CD4-positive, alpha-beta T cell treated with Interleukin-21 for 1 hour (primary cell): ENCODE data around the gene NRP2.

ENCODE experiments used
- DNase-seq: peaks from one replicate; pipeline ENCODE4 v3.0.0-alpha.2; 2020

NRP2 gene

GRCh38 chr2:205660521-205661124 is 21.7 kb upstream of the NRP2 start:
- DNase-seq, result peak; percentile 2

DNA sequence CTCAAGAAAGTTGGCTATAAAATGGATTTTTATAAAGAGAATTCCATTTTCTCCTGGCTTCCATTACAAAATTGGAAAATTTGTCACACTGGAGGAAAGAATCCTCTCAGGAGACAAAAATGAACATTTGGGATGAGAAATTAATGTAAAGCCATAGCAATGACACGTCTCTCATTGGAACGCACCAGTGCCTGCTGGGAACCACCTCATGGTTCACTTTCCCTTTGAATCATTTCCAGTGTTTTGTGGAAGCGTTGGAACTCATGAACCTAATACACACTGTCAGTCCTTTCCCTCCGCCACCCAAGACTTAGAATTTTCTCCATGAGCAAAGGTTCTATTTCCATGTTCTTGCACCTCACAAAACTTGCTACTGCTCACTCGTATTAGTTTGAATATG is 21.0 kb upstream of the NRP2 start:
- DNase-seq, result no peak

DNA sequence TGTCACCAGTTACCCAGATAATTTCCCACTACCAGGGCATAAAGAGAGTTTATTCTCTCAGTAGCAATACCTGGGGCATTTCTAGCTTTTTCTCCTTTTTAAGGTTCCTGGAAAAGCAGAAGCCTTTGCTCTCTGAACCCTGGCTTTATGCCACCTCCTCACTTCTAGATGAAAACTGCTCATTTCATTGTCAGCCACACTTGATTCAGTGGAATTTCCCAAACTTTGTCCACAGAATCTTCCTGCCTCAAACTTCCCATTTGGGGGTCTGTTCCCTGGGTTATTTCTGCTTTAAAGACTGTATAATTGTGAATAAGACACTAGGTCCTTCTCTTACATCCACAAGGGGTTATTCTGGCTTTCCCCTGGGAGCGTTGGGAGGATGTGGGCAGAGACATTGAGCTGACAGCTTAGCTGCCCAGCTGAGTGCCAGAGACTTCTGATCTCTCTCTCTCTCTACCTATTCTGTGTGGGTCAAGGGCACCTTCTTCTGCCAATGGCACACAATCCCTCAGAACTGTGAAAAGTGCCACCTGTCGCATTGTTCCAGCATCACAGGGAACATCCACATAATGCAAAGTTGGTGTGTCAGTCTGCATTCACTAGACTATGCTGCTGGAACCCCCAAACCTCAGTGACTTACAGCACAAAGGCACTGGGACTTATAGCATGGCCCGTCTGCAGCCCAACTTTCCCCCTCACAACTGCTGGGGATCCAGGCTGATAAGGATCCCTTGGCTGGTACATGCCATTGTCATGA is 19.9 kb upstream of the NRP2 start:
- no peak for DNase-seq

DNA sequence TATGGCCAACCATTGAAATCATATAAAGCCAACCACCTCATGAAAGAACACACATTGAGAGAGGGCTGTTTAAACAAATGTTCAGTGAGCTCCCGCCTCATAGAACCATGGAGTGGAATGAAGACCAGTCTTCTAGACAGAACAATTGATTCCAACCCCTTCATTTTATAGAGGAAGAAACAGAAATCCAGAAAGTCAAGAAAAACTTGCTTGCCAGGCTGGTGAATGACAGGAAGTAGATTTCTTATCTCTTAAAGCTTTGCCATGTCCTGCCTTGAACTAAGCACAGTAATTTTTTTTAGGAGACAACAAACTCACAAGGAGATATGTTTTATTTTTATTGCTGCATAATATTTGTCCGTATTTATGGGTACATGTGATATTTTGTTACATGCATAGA is 16.5 kb upstream of the NRP2 start:
- DNase-seq, result no peak

DNA sequence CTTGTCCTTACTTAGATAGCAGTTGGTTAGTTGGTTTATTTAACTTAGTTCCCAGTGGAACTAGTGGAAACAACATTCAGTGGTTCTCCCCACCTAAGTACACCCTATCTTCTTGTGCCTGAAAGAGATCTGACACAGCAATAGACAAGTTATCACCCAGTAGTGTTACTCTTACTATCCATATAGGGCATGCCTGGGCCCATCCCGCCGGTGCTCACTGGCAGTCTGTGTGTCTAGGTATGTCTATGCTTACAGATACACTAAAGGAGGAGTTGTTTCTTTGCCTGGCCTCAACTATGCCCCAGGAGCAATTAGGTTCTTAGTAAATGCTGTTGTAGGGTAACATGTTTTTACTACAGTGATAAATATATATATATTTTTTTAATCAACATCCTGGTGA is 12.0 kb upstream of the NRP2 start:
- no peak for DNase-seq

GRCh38 chr2:205673312-205673711 is 9.0 kb upstream of the NRP2 start:
- DNase-seq, result no peak

DNA sequence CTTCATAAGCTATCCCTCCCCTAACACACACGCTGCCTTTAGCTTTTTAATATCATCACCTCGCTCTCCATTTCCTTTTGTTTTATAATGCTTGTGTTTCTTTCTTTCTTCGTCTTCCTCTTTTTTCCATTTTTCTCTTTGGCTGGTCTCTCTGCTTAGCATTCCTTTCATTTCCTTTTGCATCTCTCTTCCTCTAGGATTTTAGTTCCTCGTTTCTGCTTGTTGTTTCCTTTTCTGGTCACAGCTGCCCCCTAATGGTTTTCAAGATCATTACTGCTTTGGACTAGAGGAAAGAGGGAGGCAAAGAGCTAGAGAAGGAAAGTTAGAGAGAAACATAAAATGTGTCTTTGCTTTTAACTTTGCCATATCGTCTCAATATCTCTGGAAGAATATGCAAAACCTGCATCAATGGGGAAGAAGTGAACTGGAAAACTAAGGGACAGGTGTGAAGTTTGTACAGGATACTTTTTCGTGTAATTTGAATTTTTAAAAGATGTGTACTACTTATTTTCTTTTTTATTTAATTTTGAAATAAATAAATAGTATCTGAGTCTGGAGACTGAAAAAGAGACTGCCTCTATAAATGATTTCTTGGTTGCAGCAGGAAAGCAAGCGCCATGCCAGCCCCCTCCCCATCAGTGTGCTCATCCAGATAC is 6.3 kb upstream of the NRP2 start:
- peak; percentile 36 for DNase-seq

- DNase-seq, result no peak
Measured at GRCh38 chr2:205678541-205679142, 3.7 kb upstream of the NRP2 start.

GRCh38 chr2:205679410-205680009 is 2.8 kb upstream of the NRP2 start:
- no peak for DNase-seq

DNA sequence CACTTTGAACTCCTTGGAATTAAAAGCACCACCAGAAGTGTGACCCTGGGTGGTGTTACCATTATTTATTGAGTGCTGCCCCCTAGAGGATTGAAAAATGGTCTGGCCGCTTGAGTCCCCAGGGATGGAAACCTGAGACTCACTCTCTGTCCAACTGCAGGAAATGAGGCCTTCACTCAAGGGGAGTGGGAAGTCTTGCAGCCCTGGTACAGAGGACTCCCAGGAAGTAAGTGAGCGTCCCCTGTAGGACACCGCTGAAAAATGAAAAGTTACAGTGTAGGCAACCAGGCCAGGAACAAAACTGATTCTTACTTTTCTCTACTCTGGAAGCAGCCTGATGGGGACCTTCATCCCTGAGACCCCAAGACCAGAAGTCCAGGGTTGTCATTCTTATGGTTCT is 2.2 kb upstream of the NRP2 start:
- peak; percentile 49 for DNase-seq

DNA sequence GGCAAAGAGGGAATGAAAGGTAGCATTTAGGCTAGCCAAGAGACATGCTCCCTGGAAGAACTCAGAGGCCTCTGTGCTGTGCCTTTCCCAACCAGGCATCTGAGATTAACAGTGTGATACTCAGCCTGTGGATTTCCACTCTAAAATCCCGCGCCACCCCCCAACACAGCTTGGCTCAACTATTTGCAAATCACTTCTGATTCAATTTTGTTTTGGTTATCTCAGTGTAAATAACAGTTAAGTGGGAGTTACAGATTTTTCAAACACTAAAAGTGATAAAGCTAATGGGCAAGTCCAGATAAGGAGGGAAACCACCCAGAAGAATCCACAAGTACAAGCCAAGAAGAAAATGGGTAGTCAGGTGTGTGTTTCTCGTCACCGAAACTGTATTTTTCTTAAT is 1.4 kb upstream of the NRP2 start:
- no peak for DNase-seq

DNA sequence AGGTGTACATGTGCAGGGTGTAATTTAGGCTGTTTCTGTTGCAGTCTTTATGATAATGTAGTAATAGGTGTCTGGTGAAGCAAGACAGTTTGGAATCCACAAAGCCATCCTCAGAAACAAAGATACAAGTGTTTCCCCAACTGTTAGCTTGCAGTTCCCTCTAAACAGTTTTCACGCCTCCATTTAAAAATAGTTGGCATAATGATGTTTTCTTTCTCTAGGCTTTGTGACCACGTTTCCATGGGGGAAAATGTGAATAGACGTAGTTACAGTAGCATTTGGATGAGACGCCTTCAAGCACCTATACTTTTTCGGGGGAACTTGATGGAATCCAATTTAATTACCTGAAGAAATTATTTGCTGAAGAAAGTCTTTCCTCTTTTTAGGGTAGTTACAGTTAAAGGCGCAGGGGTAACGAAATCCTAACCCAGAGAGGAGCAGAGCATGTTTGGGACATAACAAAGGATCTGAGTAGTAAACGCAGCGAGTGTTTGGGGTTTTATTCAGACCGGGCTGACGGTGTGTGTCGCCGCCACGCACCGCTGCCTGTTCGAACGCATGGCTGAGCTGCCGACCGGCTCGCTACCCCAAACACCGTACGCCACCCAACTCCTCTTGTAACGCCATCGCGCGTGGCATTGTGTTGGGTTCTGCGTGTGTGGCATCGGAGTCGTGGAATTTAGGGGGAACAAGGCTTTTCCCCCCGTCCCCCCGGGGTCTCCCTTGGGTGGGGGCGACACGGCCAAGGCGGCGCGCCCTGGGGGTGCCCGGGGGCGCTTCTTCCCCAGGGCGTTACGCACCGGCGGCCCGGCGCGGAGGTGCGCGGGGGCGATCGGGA is 681 bp upstream of the NRP2 start:
- no peak for DNase-seq

DNA sequence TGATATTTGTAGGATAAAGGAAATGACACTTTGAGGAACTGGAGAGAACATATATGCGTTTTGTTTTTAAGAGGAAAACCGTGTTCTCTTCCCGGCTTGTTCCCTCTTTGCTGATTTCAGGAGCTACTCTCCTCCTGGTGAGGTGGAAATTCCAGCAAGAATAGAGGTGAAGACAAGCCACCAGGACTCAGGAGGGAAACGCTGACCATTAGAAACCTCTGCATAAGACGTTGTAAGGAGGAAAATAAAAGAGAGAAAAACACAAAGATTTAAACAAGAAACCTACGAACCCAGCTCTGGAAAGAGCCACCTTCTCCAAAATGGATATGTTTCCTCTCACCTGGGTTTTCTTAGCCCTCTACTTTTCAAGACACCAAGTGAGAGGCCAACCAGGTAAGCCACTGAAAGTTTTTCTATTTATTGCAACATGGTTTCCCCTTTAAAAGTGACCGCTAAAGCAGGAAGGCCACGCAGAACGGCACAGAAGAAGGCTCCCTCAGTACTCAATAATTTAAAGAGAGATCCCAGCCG is 735 bp downstream of the NRP2 start:
- no peak for DNase-seq

DNA sequence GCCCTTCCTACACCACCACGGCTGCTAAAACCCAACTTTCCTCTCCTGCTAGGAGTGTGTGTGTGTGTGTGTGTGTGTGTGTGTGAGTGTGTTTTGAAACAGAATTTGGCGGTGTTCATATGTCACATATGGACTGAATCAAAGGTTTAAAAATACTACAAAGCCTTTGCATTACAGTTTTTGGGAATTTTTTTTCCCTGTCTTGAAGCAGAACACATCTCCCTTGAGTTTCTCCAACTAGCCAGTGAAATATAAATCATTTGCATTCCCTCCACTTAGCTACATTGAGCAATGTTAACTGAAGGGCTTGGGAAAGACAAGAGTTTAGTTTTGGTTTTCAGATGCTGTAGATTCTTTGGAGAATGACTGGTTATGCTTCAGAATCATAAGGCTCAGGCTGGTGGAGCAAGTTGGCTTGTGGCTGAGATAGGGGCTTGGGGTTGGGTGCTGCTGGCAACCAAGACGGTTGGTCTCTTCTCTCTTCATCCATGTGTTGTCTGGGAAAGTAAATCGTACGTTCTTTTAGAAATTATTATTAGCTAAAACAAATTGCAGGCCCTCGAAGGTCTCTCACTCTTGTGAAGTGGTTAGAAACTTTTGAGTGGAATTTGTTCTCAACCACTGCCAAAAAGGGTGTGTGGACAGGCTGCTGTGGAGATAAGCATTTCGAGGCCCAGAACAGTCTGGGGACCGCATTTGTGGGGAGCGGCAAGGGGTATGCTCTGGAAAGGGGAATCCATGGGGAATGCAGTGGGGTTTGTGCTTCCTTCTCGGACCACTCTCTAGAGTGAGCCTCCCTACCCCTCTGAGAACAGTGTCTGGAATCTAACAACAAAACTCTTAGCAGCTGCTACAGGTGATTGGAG is 1.4 kb downstream of the NRP2 start:
- no peak for DNase-seq

DNA sequence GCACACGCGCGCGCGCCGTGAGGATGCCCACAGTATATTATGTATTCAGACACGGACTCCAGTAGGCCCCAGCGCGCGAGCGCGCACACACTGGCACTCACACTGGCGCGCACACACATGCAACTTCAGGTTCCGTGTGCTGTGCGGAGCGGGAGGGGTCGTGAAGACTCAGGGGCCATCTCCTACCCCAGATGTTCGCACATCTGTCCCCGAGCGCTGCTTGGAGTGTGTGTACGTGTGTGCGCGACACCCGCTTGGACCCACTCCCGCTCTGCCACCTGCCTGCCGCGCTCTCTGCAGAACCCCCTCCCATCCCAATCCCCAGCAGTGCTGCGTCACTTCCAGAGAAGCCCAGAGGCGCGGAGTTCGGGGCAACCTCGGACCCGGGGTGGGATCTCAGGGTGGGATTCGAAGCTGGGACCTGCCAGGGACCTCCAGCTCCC is 2.6 kb downstream of the NRP2 start:
- no peak for DNase-seq

DNA sequence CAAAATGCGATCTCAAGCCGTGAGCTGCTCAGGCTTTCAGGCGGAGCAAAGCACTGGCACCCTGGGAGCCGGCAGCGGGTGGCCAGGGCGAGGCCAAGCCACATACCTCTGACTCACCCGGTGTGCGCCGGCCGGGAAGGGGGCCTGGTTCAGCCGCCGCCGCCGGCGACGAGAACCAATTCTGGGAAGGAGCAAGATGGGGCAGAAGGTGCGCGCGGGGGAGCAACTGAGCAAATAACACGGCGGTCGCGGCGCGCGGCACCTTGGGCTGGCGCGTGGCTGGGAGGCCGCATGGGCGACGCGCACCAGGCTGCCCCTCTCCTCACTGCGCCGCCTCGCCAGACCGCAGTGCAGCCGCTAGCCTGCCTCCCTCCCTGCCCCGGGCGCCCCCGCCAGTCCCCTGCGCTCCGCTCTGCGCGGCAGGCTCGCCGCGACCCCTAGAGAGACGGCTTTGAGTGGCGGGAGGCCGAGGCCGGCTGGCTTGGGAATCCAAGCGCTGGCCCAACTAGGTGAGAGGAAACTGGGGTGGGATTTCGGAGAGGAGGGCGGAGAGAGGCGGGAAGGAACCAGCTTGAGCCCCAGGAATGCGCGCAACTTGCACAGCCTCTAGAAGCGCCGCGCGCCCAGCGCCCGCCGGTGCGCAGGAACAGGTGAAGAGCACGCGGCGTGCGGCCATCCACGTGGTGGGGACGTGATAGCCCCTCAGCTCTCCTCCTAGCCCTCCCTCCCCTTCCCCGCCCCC is 3.2 kb downstream of the NRP2 start:
- DNase-seq, result no peak

DNA sequence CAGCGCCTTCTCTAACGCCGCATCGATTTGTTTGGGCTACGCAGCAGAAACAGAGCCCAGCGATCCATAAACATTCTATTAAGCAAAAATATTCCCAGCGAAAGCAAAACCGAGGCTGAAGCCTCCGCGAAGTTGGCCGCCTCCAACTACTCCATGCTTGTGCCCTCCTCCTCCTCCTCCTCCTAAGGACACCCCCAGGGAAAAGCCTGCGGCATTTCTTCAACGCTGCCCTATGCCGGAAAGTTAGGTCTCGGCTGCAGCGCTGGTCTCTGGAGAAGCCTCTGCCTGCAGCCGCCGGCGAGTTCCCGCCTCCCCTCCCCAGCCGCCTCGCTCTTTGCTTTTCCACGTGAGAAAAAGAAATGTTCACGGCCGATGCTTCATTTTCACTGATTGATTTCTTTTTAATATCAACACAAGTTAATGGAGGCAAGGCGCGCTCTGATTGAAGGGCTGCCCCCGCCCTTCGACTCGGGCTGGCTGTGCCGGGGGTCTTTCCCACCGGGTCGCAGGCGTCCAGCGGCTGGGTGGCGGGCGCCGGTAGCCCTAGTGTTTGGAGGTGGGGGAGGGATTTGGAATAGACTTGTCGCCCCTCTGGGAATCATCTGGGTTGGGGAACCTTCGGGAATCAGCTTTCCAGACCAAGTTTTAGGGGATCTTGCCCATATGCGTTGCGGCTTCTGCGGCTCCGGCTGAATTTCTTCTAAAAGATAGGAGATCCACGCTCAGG is 3.9 kb downstream of the NRP2 start:
- no peak for DNase-seq

- DNase-seq, result no peak
Measured at GRCh38 chr2:205686783-205687640, 4.7 kb downstream of the NRP2 start.

GRCh38 chr2:205687641-205687956 is 5.3 kb downstream of the NRP2 start:
- DNase-seq, result no peak
